Stimulated activated effector memory CD8-positive, alpha-beta T cell treated with anti-CD3 and anti-CD28 coated beads, Interleukin-12 subunit alpha, Interleukin-12 subunit beta, amount 100 ng/mL, for 72 hours (primary cell): ENCODE data around the gene SRRM3.
"Not testable (repeated sequence)": the region's sequence is repeated elsewhere in the genome, so short reads cannot be mapped to it uniquely, and the experiment has no call there.

Experiments used
- ATAC-seq: fragments of 150-1000 bp; cut with Tn5 transposase; 2 replicates; pipeline ENCODE4 v1.10.0; 2021
- DNase-seq, 2 donors: peaks; one replicate each; pipeline ENCODE4 v3.0.0; 2021 to 2022; ENCODE audit warnings: low spot score in 2 of 2
- H3K27ac Mint-ChIP-seq: one replicate; pipeline ENCODE4 v1.8.0; 2022; ENCODE audit warnings: mild to moderate bottlenecking, mixed read lengths
- H3K36me3 Mint-ChIP-seq: one replicate; pipeline ENCODE4 v1.8.0; 2022; ENCODE audit warnings: mild to moderate bottlenecking, mixed read lengths
- H3K4me1 Mint-ChIP-seq: one replicate; pipeline ENCODE4 v1.8.0; 2022; ENCODE audit warnings: mixed read lengths
- H3K4me3 Mint-ChIP-seq: one replicate; pipeline ENCODE4 v1.8.0; 2022; ENCODE audit warnings: mild to moderate bottlenecking, mixed read lengths
- H3K9me3 Mint-ChIP-seq: one replicate; pipeline ENCODE4 v1.8.0; 2022; ENCODE audit warnings: mixed read lengths

SRRM3 gene

DNA sequence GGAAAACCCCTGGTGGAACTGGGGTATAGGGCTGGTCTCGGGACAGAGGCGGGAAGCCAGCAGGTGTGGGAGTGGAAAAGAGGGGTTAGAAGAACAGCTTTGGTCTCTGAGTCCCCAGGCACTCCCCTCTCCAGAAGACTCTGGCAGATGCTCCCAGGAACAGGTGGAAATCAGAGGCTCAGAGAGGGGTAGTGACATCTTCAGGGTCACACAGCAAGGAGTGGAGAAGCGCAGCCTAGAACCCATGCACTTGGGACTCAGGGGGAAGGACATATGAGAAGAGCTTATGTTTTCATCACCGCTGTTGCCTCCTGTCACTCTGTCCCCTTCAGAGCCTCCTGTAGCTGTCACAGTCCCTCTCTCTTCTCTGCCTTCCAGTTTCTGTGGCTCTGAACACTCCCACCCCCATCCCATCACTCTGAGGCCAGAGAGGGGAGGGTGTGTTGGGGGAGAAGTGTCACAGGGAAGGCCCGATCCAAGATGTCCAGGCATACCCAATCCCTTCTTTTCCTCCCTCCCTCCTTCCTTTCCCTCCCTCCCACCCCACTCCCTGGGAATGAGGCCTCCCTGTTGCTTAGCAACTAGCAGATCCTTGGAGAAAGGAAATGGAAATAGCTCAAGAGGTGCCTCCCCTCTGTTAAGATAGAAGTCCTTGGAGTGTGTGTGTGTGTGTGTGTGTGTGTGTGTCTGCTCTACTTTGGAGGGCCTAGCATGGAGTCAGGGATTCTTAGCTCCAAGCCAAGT lies 32.0 kb downstream of the SRRM3 start:
- Mint-ChIP-seq H3K9me3 (no peaks in the 10 kb centered on the region), H3K27ac (no peak overlapping the region), H3K4me1 (peaks cover 6% of the 10 kb centered on the region), H3K4me3 (peak overlapping the region; percentile 27), H3K36me3 (no peaks in the 10 kb centered on the region)
- ATAC-seq: no peak
- DNase-seq: no peak

DNA sequence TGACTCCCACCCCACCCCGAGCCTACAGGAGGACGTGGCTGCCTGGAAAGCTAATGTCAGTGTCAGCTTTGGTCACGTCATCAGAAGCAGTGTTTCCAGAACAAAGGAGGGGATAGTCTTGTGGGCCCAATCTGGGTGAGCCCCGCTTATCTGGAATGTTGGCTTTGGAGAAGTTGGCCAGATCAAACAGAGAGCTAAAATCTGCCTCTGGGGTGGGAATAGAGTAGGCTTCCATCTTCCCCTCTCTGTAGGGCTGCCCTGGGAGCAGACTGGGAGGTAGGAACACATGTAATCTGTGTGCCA lies 32.5 kb downstream of the SRRM3 start:
- no peak overlapping the region for H3K27ac Mint-ChIP-seq
- DNase-seq (no peak), ATAC-seq (no peak)
- H3K9me3 Mint-ChIP-seq: no peaks in the 10 kb centered on the region
- H3K4me1 Mint-ChIP-seq: peaks cover 6% of the 10 kb centered on the region
- peak overlapping the region; percentile 27 for H3K4me3 Mint-ChIP-seq
- no peaks in the 10 kb centered on the region for H3K36me3 Mint-ChIP-seq

DNA sequence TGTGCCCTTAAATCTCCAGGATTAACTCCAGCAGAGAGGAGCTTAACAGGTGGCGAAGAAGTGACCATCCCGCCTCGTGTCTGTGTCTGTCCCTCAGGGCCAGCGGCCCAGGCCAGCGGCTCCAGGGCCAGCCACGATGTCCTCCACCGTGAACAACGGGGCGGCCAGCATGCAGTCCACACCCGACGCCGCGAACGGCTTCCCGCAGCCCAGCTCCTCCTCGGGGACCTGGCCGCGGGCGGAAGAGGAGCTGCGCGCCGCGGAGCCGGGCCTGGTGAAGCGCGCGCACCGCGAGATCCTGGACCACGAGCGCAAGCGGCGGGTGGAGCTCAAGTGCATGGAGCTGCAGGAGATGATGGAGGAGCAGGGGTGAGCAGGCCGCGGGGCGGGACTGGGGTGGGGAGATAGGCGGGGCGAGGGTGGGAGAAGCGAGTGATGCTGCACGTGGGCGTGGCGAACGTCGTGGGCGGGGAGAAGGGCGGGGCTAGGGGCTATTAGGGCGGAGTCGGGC lies 33.3 kb downstream of the SRRM3 start:
- Mint-ChIP-seq H3K4me1 (peaks cover 6% of the 10 kb centered on the region), H3K9me3 (no peaks in the 10 kb centered on the region), H3K36me3 (no peaks in the 10 kb centered on the region), H3K27ac (no peak overlapping the region), H3K4me3 (peak overlapping the region; percentile 27)
- peak; percentile 57 to 87 for DNase-seq
- peak; percentile 87 for ATAC-seq

DNA sequence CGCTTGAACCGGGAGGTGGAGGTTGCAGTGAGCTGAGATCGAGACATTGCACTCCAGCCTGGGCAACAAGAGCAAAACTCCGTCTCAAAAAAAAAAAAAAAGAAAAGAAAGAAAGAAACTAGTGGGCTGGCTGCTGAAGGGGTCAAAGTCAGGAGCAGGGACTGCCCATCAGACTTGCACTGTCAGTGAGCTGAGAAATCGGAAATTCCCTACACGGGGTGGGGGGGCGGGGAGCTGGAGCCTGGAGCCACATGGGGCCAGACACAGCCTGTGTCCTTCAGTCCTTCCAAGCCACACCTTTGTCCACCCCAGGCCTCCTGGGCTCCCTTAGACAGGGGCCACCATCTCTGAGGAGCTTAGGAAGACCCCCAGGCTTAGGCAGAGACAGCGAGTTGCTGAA lies 34.5 kb downstream of the SRRM3 start:
- Mint-ChIP-seq H3K27ac (no peak overlapping the region), H3K4me3 (no peak overlapping the region), H3K4me1 (peaks cover 6% of the 10 kb centered on the region), H3K9me3 (no peaks in the 10 kb centered on the region), H3K36me3 (no peaks in the 10 kb centered on the region)
- ATAC-seq (no peak), DNase-seq (no peak)

DNA sequence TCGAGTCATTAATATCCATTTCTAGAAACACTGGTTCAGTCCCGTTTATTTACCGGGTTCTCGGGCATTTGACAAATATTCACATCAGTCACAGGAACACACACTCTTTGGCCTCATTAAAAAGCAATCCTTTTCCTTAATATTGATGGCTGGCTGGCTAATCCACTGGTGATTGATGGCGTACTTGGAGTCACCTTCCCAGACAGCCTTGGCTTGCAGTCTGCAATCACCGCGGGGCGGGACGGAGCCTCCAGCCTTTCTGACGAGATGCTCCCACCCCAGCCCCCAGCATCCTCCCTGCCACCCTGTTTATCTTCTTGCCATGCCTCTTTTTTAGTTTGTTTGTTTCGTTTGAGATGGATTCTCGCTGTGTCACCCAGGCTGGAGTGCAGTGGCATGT lies 36.6 kb downstream of the SRRM3 start:
- DNase-seq (no peak), ATAC-seq (no peak)
- no peak overlapping the region for H3K27ac Mint-ChIP-seq
- H3K4me1 Mint-ChIP-seq: peaks cover 6% of the 10 kb centered on the region
- H3K9me3 Mint-ChIP-seq: no peaks in the 10 kb centered on the region
- no peaks in the 10 kb centered on the region for H3K36me3 Mint-ChIP-seq
- H3K4me3 Mint-ChIP-seq: no peak overlapping the region

DNA sequence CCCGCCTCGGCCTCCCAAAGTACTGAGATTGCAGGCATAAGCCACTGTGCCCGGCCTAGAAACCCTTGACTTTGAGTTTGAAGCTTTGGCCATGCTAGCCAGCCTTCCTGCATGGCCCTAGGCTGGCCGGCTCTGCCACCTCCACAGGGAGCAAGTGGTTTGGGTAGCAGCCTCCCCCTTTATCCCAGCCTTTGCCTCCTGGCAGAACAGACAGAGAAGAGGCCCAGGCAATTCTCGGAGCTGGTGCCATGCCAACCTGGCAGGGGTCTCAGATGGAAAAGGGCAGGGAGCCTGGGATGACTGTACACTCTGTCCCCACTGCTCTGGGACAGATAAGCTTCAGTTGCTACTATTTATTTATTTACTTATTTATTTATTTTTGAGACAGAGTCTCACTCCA lies 39.4 kb downstream of the SRRM3 start:
- H3K4me3 Mint-ChIP-seq: no peak overlapping the region
- ATAC-seq: no peak

DNA sequence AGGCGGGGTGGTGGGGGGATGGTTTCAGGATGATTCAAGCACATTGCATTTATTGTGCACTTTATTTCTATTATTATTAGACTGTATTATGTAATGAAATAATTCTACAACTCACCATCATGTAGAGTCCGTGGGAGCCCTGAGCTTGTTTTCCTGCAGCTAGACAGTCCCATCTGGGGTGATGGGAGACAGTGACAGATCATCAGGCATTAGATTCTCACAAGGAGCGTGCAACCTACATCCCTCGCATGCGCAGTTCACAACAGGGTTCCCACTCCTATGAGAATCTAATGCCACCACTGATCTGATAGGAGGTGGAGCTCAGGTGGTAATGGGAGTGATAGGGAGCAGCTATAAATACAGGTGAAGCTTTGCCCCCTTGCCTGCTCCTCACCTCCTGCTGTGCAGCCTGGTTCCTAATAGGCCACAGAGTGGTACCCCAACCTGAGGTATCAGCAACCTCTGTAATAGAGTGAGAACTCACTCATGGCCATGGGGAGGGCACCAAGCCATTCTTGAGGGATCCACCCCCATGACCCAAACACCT lies 40.9 kb downstream of the SRRM3 start:
- not testable (repeated sequence) for H3K9me3 Mint-ChIP-seq, H3K27ac Mint-ChIP-seq, ATAC-seq, H3K36me3 Mint-ChIP-seq, H3K4me1 Mint-ChIP-seq, H3K4me3 Mint-ChIP-seq, DNase-seq

More for the DNA sequence above, 39.4 kb downstream of the SRRM3 start:
- Mint-ChIP-seq H3K9me3 (no peaks in the 10 kb centered on the region), H3K36me3 (no peaks in the 10 kb centered on the region), H3K4me1 (no peaks in the 10 kb centered on the region), H3K27ac (no peak overlapping the region)
- DNase-seq: no peak

DNA sequence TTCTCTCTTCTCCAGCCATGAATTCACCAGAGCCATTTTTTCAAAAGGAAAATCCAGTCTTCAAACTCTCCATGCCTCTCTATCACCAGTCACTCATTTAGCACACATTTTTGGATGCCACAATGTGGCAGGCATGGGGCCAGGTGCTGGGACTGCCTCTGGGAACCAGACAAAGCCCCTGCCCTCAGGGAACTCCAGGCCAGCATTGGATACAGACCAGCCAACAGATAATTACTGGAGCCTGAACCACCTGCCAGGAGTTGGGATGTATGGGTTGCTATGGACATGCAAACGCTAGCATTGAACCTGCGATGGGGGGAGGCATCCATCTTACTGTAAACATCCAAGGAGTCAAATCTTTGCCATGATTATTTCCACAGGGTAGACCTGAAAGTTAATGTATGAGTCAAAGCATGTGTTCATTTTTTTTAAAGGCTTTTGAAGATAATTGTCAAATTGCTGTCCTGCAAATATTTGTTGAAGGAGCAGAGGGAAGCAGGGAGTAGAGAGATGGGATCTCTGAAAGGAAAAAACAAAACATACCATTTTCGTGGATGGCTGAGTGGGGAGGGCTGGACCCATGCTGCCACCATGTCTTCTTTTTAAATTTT lies 43.2 kb downstream of the SRRM3 start:
- DNase-seq: no peak
- H3K27ac Mint-ChIP-seq: no peak overlapping the region
- no peak overlapping the region for H3K4me3 Mint-ChIP-seq
- no peaks in the 10 kb centered on the region for H3K36me3 Mint-ChIP-seq
- H3K9me3 Mint-ChIP-seq: no peaks in the 10 kb centered on the region
- ATAC-seq: no peak
- no peaks in the 10 kb centered on the region for H3K4me1 Mint-ChIP-seq

DNA sequence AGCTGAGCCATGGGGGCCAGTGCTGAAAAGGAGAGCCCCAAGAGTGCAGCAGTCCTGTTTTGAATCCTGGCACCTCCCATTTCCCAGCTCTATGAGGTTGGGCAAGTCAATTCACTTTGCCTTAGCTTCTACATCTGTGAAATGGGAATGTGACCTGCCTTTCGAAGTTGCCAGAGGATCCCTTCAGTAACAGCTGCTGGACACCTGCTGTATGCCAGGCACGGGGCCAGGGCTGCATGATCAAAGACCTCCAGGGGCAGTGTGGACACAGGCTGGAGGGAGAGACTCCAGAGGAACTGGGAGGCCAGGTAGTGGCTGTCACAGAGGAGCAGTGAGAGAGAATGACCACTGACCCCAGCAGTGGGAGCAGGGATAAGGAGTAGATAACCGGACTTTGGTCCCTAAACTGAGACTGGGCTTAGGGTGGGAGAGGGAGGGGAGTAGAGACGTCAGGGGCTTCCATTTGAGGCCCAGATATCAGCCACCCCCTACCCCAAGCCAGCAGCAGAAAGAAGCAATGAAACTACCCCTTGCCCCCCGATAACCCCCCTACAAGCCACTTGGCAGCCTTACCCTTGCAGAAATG lies 45.2 kb downstream of the SRRM3 start:
- H3K4me1 Mint-ChIP-seq: no peaks in the 10 kb centered on the region
- DNase-seq (no peak), ATAC-seq (no peak)
- no peaks in the 10 kb centered on the region for H3K9me3 Mint-ChIP-seq
- no peak overlapping the region for H3K27ac Mint-ChIP-seq
- no peaks in the 10 kb centered on the region for H3K36me3 Mint-ChIP-seq
- no peak overlapping the region for H3K4me3 Mint-ChIP-seq

DNA sequence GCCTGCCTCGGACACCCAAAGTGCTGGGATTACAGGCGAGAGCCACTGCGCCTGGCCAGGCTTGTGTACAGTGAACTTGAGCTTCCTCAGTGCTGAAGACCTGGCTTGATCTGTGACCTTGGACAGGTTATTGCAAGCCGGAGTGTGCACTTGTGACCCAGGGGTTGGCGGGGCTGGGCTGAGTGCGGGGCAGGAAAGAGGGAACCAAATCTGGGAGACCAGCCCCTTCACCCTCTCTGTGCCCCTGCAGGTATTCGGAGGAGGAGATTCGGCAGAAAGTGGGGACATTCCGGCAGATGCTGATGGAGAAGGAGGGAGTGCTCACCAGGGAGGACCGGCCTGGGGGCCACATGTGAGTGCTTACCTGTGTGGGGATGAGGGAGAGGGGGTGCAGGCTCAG lies 46.2 kb downstream of the SRRM3 start:
- Mint-ChIP-seq H3K36me3 (no peaks in the 10 kb centered on the region), H3K4me1 (no peaks in the 10 kb centered on the region), H3K9me3 (no peaks in the 10 kb centered on the region), H3K27ac (no peak overlapping the region), H3K4me3 (no peak overlapping the region)
- ATAC-seq: no peak
- no peak for DNase-seq

DNA sequence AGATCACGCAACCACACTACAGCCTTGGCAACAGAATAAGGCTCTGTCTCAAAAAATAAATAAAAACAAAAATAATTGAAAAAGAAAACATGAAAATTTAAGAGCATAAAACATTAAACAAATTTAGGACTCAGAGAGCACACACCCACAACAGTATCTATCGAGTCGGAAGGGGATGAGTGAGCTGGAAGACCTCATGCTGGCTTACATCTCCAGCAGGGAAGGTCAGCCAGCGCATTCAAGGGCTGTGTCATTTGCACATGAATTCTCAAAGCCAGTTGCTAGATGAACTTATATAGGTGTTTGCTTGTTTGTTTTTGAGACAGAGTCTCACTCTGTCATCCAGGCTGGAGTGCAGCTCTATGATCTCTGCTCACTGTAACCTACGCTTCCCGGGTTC lies 50.3 kb downstream of the SRRM3 start:
- H3K27ac Mint-ChIP-seq: no peak overlapping the region
- DNase-seq (no peak), ATAC-seq (no peak)
- H3K4me3 Mint-ChIP-seq: no peak overlapping the region
- no peaks in the 10 kb centered on the region for H3K9me3 Mint-ChIP-seq
- H3K4me1 Mint-ChIP-seq: no peaks in the 10 kb centered on the region
- no peaks in the 10 kb centered on the region for H3K36me3 Mint-ChIP-seq

DNA sequence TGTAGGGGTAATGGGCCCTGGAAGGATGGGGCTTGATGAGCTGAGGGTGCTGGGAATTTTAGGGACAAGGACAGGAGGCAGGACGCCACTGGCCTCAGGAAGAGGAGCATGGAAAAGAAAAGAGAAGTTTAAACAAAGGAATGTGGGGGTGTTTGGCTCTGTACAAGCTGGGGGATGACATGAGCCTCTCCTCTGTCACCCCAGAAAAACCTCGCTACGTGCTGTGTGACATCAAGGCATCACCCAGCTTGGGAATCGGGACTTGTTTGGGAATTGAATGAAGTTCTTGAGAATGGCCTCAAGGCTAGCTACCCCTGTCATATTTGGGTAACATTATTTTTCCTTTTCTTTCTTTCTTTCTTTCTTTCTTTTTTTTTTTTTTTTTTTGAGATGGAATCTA lies 53.1 kb downstream of the SRRM3 start:
- DNase-seq: no peak
- H3K9me3 Mint-ChIP-seq: no peaks in the 10 kb centered on the region

DNA sequence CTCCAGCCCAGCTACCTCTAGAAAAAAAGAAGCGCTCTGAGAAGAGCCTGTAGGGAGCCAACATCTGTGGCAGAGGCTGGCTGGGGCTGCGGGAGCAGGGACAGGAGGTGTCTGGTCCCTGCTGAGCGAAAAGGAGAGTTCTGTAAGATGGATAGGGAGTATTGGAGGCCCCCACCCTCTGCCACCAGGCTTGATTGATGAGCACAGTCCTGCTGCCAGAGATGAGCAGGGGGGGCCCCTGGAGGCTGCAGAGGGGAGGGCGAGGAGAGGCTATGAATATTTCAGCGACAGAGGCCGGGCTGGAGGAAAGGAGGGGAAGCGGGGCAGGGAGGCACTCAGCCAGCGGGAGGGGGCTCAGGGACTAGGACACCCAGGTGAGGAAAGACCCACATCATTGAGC lies 56.3 kb downstream of the SRRM3 start:
- ATAC-seq (peak; percentile 23), DNase-seq (no peak)
- H3K4me1 Mint-ChIP-seq: no peaks in the 10 kb centered on the region
- no peak overlapping the region for H3K4me3 Mint-ChIP-seq
- H3K36me3 Mint-ChIP-seq: no peaks in the 10 kb centered on the region
- H3K9me3 Mint-ChIP-seq: no peaks in the 10 kb centered on the region
- H3K27ac Mint-ChIP-seq: no peak overlapping the region

More for the DNA sequence above, 53.1 kb downstream of the SRRM3 start:
- H3K4me3 Mint-ChIP-seq: no peak overlapping the region
- no peak overlapping the region for H3K27ac Mint-ChIP-seq
- no peaks in the 10 kb centered on the region for H3K36me3 Mint-ChIP-seq
- ATAC-seq: no peak
- no peaks in the 10 kb centered on the region for H3K4me1 Mint-ChIP-seq

DNA sequence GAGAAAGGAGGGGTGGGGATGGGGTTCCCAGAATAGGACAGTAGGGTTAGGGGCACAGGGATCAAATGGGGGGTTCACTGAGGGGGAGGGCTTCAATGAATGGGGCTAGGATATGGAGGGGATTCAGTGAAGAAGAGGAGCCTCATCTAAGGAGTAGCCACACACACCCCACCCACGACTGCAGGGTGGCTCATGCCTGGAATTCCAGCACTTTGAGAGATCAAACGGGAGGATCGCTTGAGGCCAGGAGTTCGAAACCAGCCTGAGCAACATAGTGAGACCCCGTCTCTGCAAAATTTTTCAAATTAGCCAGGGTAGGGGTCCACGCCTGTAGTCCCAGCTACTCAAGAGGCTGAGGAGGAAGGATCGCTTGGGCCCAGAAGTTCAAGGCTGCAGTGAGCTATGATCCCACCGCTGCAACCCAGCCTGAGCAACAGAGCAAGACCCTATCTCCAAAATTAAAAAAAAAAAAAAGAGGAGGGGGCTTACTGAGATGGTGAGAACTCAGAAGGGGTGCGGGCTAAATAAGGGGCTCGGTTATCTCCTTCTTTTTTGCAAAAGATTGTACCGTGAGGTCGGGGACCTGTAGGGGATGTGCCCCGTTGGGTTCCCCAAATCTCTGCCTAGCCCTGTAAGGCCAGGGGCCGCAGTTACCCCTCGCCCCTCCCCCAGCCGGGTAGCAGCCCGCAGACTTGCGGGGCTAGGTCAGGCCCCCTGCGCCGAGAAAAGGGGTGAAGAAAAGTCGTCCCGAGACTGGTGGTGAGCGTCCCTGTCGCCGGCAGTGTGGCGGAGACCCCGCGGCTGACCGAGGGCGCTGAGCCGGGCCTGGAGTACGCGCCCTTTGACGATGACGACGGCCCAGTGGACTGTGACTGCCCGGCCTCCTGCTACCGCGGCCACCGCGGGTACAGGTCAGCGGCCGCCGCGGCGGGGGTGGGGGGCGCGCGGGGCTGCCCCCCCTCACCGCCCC lies 57.7 kb downstream of the SRRM3 start:
- H3K9me3 Mint-ChIP-seq: no peaks in the 10 kb centered on the region
- H3K4me1 Mint-ChIP-seq: no peaks in the 10 kb centered on the region
- no peak overlapping the region for H3K27ac Mint-ChIP-seq
- peak overlapping the region; percentile 36 for H3K4me3 Mint-ChIP-seq
- ATAC-seq (no peak), DNase-seq (no peak)
- H3K36me3 Mint-ChIP-seq: no peaks in the 10 kb centered on the region

DNA sequence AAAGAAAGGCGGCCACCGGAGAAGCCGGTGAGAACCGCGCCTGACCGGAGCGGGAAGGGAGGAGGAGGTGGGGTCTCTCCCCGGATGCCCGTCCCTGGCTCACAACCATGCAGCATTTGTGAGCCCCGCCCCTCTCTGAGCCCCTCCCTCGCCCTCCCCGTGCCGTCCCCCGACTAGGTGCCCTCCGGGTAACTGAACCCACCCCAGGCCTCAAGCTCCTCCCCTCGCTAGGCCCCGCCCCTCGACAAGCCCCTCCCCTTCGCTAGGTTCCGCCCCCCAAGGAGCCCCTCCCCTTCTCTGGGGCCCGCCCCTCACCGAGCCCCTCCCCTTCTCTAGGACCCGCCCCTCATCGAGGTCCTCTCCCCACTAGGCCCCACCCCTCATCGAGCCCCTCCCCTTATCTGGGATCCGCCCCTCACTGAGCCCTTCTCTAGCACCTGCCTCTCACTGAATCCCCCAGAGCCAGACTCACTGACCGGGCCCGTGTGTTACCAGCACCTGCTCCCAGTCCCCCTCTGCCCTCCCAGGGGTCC lies 58.5 kb downstream of the SRRM3 start:
- no peak overlapping the region for H3K27ac Mint-ChIP-seq
- no peak for DNase-seq
- no peaks in the 10 kb centered on the region for H3K36me3 Mint-ChIP-seq
- H3K4me3 Mint-ChIP-seq: peak overlapping the region; percentile 36
- peak; percentile 37 for ATAC-seq
- no peaks in the 10 kb centered on the region for H3K9me3 Mint-ChIP-seq
- H3K4me1 Mint-ChIP-seq: no peaks in the 10 kb centered on the region
